ENCODE measurements around the gene IGDCC3.

- no peak for TF ChIP-seq EZH2 (IDR thresholded peaks at IDR 0.05; ENCODE audit: insufficient read depth, poor library complexity, severe bottlenecking)
- no peak for TF ChIP-seq EZH2phosphoT487 (IDR thresholded peaks at IDR 0.05; ENCODE audit: insufficient read depth, low read depth)
Measured at GRCh38 chr15:65303687-65304380, 74.0 kb downstream of the IGDCC3 start.
